H1 (cell line): Measurements from ENCODE around the gene SLC17A8. TPM values are rescaled to one million over a fixed set of nuclear protein-coding genes. Genes with fewer than 3 reads are reported as not detected.

ENCODE experiments used
- CHD7 ChIP-seq: fragments of 300-600 bp; sonication (generic); IDR thresholded peaks from 2 replicates; pipeline ENCODE4 v1.7.1; 2012; ENCODE audit warnings: low read length, moderate library complexity, mild to moderate bottlenecking, inconsistent platforms; ENCODE audit not compliant: insufficient replicate concordance
- polyA plus RNA-seq, 7 experiments: library from polyadenylated mRNA; depleted of rRNA in 3 of 7; stranded (reverse) in 5 of 7; unstranded in 2 of 7; fragments of >200 nt in 5 of 7; fragments of 200-250 nt in 2 of 7; gene quantifications; 1 replicate in 5 of 7; 2 replicates in 1 of 7; 4 replicates in 1 of 7; pipeline versions ENCODE4 v1.2.1 to v1.2.3, GENCODE V29; 2011 to 2013; ENCODE audit warnings: missing spikeins in 2 of 7, mixed read lengths in 2 of 7
- total RNA-seq: library from RNA; stranded (reverse); fragmentation: NEBNext Ultra II Directional; extraction: Animal tissue kit (Norgen Biotek cat#: 25700); gene quantifications from 2 replicates; pipeline ENCODE4 v1.2.1, GENCODE V29; 2021

SLC17A8 gene
- total and polyA plus RNA-seq, 2 of the 8 experiments (the other 6 are each of a cell fraction or from before 2014, with no cell fraction given), result 0.14 to 0.30 TPM

- no peak for TF ChIP-seq CHD7
These were observed 104.6 kb downstream of the SLC17A8 start (continued) for GRCh38 chr12:100461330-100461973.
